Measurements from ENCODE around the gene SLC19A1.

SLC19A1 gene

DNA sequence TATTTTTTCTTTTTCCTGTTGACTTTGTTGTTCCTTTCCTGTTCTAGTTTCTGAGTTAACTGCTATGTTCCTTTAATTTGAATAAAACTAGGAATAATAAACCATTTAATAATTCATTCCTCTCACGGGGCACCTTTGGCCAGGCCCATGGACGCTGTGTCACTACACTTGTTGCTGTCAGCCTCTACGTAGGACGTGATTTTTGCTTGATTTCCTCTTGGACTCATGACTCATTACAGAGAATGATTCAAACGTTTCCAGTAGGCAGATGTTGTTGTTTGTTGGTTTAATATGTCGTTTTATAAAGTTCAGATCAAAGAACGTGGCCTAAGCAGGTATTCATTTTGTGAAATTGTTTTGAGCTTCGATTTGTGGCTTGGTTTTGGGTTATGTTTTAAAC is 9.1 kb upstream of the SLC19A1 start:
- no peaks in the 10 kb centered on the region for H3K9me3 ChIP-seq
- H3K4me1 ChIP-seq (ENCODE audit: control insufficient read depth in 1 of 2, insufficient read depth in 1 of 2, low read depth in 1 of 2, low read length in 1 of 2): peaks cover 51 to 60% of the 10 kb centered on the region in 2 experiments
- no peaks in the 10 kb centered on the region for H3K27me3 ChIP-seq
- TF ChIP-seq, protein P1, sequence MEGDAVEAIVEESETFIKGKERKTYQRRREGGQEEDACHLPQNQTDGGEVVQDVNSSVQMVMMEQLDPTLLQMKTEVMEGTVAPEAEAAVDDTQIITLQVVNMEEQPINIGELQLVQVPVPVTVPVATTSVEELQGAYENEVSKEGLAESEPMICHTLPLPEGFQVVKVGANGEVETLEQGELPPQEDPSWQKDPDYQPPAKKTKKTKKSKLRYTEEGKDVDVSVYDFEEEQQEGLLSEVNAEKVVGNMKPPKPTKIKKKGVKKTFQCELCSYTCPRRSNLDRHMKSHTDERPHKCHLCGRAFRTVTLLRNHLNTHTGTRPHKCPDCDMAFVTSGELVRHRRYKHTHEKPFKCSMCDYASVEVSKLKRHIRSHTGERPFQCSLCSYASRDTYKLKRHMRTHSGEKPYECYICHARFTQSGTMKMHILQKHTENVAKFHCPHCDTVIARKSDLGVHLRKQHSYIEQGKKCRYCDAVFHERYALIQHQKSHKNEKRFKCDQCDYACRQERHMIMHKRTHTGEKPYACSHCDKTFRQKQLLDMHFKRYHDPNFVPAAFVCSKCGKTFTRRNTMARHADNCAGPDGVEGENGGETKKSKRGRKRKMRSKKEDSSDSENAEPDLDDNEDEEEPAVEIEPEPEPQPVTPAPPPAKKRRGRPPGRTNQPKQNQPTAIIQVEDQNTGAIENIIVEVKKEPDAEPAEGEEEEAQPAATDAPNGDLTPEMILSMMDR (IDR thresholded peaks at IDR 0.05): no peak
- peak overlapping the region; percentile 96 for H3K27ac ChIP-seq
- no peaks in the 10 kb centered on the region for H3K36me3 ChIP-seq
- H3K4me3 ChIP-seq (ENCODE audit: low read depth in 1 of 2, low read length in 1 of 2): peak overlapping the region; percentile 58 to 60

DNA sequence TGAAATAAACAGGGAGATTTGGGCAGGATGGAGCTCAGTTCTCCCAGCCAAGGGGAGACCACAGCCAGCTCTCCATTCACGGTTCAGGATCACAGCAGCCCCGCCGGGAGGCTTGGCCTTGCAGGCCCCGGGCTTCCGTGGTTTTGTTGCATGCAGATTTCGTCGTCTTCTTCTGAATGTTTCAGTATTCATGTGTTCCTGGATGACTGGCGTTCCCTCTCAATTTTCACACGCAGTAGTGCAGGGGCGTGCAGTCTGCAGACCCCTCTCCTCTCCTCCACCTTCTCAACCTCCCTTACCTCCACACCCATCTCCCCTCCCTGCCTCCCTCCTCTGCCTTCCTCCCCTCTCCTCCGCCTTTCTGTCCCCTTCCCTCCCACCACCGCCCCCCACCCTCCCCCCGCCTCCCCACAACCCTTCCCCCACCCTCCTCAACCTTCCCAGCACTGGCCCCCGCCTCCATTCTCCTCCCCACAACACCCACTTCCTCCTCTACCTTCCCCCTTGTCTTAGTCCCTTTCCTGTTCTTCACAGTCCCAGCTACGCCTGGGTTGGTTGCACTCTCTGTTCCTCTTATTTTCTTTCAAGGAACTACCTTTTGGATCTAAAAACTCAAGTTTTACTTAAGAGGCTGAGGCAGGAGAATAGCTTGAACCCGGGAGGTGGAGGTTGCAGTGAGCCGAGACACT is 8.4 kb upstream of the SLC19A1 start:
- Histone ChIP-seq H3K27ac (peak overlapping the region; percentile 96), H3K36me3 (no peaks in the 10 kb centered on the region), H3K4me1 (ENCODE audit: control insufficient read depth in 1 of 2, insufficient read depth in 1 of 2, low read depth in 1 of 2, low read length in 1 of 2) (peaks cover 45 to 58% of the 10 kb centered on the region in 2 experiments), H3K9me3 (no peaks in the 10 kb centered on the region), H3K4me3 (ENCODE audit: low read depth in 1 of 2, low read length in 1 of 2) (peak overlapping the region; percentile 60 to 76), H3K27me3 (no peaks in the 10 kb centered on the region)
- TF ChIP-seq, protein P1 (IDR thresholded peaks at IDR 0.05): no peak

DNA sequence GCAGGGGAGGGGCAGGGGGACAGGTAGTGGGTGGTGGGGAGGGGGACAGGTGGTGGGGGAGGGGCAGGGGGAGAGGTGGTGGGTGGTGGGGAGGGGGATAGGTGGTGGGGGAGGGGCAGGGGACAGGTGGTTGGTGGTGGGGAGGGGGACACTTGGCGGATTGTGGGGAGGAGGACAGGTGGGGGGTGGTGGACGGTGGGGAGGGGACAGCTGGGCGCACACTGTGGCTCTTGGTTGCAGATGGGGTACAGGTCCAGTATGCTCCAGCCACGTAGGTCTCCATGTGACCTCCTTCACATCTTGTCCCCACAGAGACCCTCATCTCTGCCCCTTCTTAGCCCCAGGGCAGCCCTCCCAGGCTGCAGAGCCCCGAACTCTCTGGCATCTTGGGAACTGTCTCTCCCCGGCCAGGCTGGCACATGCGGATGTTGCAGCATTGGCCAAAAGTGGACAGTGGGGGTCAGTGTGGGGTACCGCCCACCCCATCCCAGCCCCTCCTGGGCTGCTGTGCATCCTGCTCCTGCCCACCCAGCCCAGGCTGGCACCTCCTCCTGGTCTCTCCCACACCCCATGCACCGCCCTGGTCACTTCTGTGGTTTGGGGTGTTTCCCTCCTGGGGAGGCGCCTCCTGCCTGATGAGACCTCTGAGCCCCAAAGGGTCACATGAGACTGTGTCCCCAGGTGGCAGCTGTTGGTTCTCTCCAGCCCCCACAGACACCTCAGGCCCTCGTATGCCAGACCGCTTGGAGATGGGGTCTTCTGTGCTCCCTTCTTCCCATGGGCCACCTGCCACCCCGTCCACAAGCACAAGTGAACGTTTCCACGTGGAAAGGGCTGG is 7.6 kb upstream of the SLC19A1 start:
- H3K27me3 ChIP-seq: no peaks in the 10 kb centered on the region
- peaks cover 43 to 57% of the 10 kb centered on the region in 2 experiments for H3K4me1 ChIP-seq (ENCODE audit: control insufficient read depth in 1 of 2, insufficient read depth in 1 of 2, low read depth in 1 of 2, low read length in 1 of 2)
- H3K27ac ChIP-seq: peak overlapping the region; percentile 96
- no peaks in the 10 kb centered on the region for H3K9me3 ChIP-seq
- no peaks in the 10 kb centered on the region for H3K36me3 ChIP-seq
- TF ChIP-seq, protein P1 (IDR thresholded peaks at IDR 0.05): no peak
- peak overlapping the region; percentile 60 to 76 for H3K4me3 ChIP-seq (ENCODE audit: low read depth in 1 of 2, low read length in 1 of 2)

DNA sequence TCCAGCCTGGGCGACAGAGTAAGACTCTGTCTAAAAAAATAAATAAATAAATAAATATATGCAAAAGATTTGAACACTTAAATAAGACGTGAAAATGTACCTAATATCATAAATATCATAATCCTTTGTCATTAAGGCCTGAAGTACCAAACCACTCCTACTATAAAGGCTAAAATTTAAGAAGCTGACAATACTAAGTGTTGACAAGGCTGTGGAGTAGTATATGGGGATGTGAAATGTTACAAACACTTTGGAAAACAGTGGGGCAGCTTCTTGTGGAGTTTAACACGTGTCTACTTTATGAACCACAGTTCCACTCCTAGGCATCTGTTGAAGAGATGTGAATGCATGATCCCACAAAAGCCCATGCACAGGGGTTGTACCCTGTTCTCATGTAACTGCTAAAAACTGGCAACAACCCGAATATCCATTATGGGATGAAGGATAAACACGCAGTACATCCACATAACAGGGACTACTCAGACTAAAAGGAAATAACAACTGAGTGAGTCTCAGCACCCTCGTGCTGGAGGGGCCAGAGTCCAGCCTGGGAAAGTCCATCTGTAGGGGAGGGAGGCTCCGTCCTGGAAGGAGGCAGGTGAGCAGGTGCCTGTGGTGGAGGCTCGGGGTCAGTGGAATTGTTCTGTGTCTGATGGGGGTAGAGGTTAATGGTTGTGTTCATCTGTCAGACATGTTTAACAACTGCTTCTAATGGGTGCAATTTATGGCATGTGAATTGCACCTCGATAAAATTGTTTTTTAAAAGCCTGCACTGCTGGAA is 6.7 kb upstream of the SLC19A1 start:
- Histone ChIP-seq H3K4me3 (ENCODE audit: low read depth in 1 of 2, low read length in 1 of 2) (no peak overlapping the region), H3K9me3 (no peaks in the 10 kb centered on the region), H3K27ac (peak overlapping the region; percentile 96), H3K4me1 (ENCODE audit: control insufficient read depth in 1 of 2, insufficient read depth in 1 of 2, low read depth in 1 of 2, low read length in 1 of 2) (peaks cover 49 to 66% of the 10 kb centered on the region in 2 experiments), H3K36me3 (no peaks in the 10 kb centered on the region), H3K27me3 (no peaks in the 10 kb centered on the region)
- TF ChIP-seq, protein P1 (IDR thresholded peaks at IDR 0.05): no peak

DNA sequence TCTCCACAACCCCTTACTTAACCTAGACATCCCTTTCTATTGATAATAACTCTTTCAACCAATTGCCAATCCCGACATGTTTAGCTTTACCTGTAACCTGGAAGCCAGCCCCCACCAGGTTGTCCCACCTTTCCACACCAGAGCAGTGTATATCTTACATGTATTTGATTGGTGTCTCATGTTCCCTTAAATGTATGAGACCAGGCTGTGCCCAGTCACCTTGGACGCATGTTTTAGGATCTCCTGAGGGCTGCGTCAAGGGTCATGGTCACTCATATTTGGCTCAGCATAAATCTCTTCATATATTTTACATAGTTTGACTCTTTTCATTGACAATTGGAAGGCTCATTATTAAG is 5.3 kb upstream of the SLC19A1 start:
- no peaks in the 10 kb centered on the region for H3K36me3 ChIP-seq
- TF ChIP-seq, protein P1 (IDR thresholded peaks at IDR 0.05): no peak
- peak overlapping the region; percentile 96 for H3K27ac ChIP-seq
- no peak overlapping the region for H3K4me3 ChIP-seq (ENCODE audit: low read depth in 1 of 2, low read length in 1 of 2)
- no peaks in the 10 kb centered on the region for H3K27me3 ChIP-seq
- no peaks in the 10 kb centered on the region for H3K9me3 ChIP-seq
- H3K4me1 ChIP-seq (ENCODE audit: control insufficient read depth in 1 of 2, insufficient read depth in 1 of 2, low read depth in 1 of 2, low read length in 1 of 2): peaks cover 51 to 70% of the 10 kb centered on the region in 2 experiments

Measured in neutrophil (primary cell).